Cardiac muscle cell (in vitro differentiated cells and primary cell): Measurements from ENCODE around the gene PAMR1. TPM values are rescaled to one million over a fixed set of nuclear protein-coding genes. Genes with fewer than 3 reads are reported as not detected.
"Not testable (repeated sequence)": the region's sequence is repeated elsewhere in the genome, so short reads cannot be mapped to it uniquely, and the experiment has no call there.

Experiments
- DNase-seq, 2 donors: peaks; one replicate each; pipeline versions ENCODE4 v3.0.0 to v3.0.0-alpha.2; 2010 to 2017; ENCODE audit warnings: low read depth in 1 of 2, low spot score in 1 of 2
- H3K27ac ChIP-seq: fragments of 200-600 bp; sonication (generic); 2 replicates; pipeline ENCODE4 v1.5.1; 2016
- H3K27me3 ChIP-seq: fragments of 200-600 bp; sonication (generic); 2 replicates; pipeline ENCODE4 v1.6.0; 2016; ENCODE audit warnings: control low read depth
- H3K36me3 ChIP-seq: fragments of 200-600 bp; sonication (generic); 2 replicates; pipeline ENCODE4 v1.5.1; 2016; ENCODE audit warnings: control low read depth
- H3K4me1 ChIP-seq: fragments of 200-600 bp; sonication (generic); 2 replicates; pipeline ENCODE4 v1.8.1; 2017; ENCODE audit warnings: low read depth, mild to moderate bottlenecking, mixed run types
- H3K4me3 ChIP-seq: fragments of 200-600 bp; sonication (generic); 2 replicates; pipeline ENCODE4 v1.5.1; 2016; ENCODE audit warnings: mild to moderate bottlenecking
- H3K9me3 ChIP-seq: fragments of 200-600 bp; sonication (generic); 2 replicates; pipeline ENCODE4 v1.5.1; 2017; ENCODE audit warnings: low read depth, mild to moderate bottlenecking, control low read depth
- CTCF ChIP-seq: IDR thresholded peaks from 2 replicates; pipeline ENCODE4 v1.5.1; 2012; ENCODE audit warnings: low read depth, mild to moderate bottlenecking, low read length
- polyA plus RNA-seq: library from polyadenylated mRNA; unstranded; fragments of >200 nt; fragmentation: Nextera tagmentation; extraction: Ambion mirVana; gene quantifications from 2 replicates; pipeline ENCODE4 v1.2.1, GENCODE V29; 2016
- total RNA-seq: library from RNA; depleted of rRNA; stranded (reverse); fragments of >200 nt; gene quantifications from 2 replicates; pipeline ENCODE4 v1.2.3, GENCODE V29; 2016

PAMR1 gene
- total and polyA plus RNA-seq, 2 experiments from 2014 or later: 0.15 to 0.77 TPM

GRCh38 chr11:35523331-35523768 is 2.1 kb downstream of the PAMR1 start:
- Histone ChIP-seq H3K9me3 (no peaks in the 10 kb centered on the region), H3K36me3 (no peaks in the 10 kb centered on the region), H3K27me3 (peaks cover 14% of the 10 kb centered on the region), H3K4me3 (no peak overlapping the region), H3K27ac (no peak overlapping the region), H3K4me1 (no peaks in the 10 kb centered on the region)
- no peak for TF ChIP-seq CTCF
- DNase-seq: no peak

- H3K9me3 ChIP-seq, DNase-seq, H3K4me3 ChIP-seq, H3K36me3 ChIP-seq, H3K27ac ChIP-seq, H3K4me1 ChIP-seq: not testable (repeated sequence)
- peaks cover 24% of the 10 kb centered on the region for H3K27me3 ChIP-seq
Measured at GRCh38 chr11:35522091-35522490, 3.3 kb downstream of the PAMR1 start.

- no peak for TF ChIP-seq CTCF
- no peak overlapping the region for H3K27ac ChIP-seq
- no peaks in the 10 kb centered on the region for H3K9me3 ChIP-seq
- no peak for DNase-seq
- peaks cover 23% of the 10 kb centered on the region for H3K27me3 ChIP-seq
- H3K4me3 ChIP-seq: no peak overlapping the region
- H3K4me1 ChIP-seq: no peaks in the 10 kb centered on the region
- H3K36me3 ChIP-seq: no peaks in the 10 kb centered on the region
Measured at GRCh38 chr11:35520376-35520775, 5.0 kb downstream of the PAMR1 start.

GRCh38 chr11:35518766-35519165 is 6.7 kb downstream of the PAMR1 start:
- peak in 1 of 2 donors; percentile 44 for DNase-seq
- Histone ChIP-seq H3K4me3 (no peak overlapping the region), H3K27ac (no peak overlapping the region), H3K9me3 (no peaks in the 10 kb centered on the region), H3K4me1 (no peaks in the 10 kb centered on the region), H3K27me3 (peaks cover 10% of the 10 kb centered on the region), H3K36me3 (no peaks in the 10 kb centered on the region)
- TF ChIP-seq CTCF: no peak

- TF ChIP-seq CTCF: no peak
- Histone ChIP-seq H3K9me3 (no peaks in the 10 kb centered on the region), H3K27me3 (peaks cover 10% of the 10 kb centered on the region), H3K4me1 (no peaks in the 10 kb centered on the region), H3K4me3 (no peak overlapping the region), H3K36me3 (no peaks in the 10 kb centered on the region), H3K27ac (no peak overlapping the region)
- DNase-seq: no peak
Measured at GRCh38 chr11:35517481-35517880, 7.9 kb downstream of the PAMR1 start.

GRCh38 chr11:35516403-35516802 is 9.0 kb downstream of the PAMR1 start:
- no peak for DNase-seq
- TF ChIP-seq CTCF: no peak
- Histone ChIP-seq H3K4me3 (no peak overlapping the region), H3K27ac (no peak overlapping the region), H3K9me3 (no peaks in the 10 kb centered on the region), H3K27me3 (peaks cover 10% of the 10 kb centered on the region), H3K36me3 (no peaks in the 10 kb centered on the region), H3K4me1 (no peaks in the 10 kb centered on the region)
